Natural killer cell (primary cell): ENCODE measurements around the gene PDHX. TPM values are rescaled to one million over a fixed set of nuclear protein-coding genes. Genes with fewer than 3 reads are reported as not detected.

Source experiments
- ATAC-seq, 3 donors: fragments of 150-1000 bp in 2 of 3; fragments of 200-7000 bp in 1 of 3; cut with Tn5 transposase; 1 replicate in 1 of 3; 2 replicates in 2 of 3; pipeline ENCODE4 v1.10.0; 2021; ENCODE audit warnings: mild to moderate bottlenecking in 2 of 3, moderate library complexity in 2 of 3
- DNase-seq, 2 donors: peaks; one replicate each; pipeline versions ENCODE4 v3.0.0 to v3.0.0-alpha.2; 2013 to 2021; ENCODE audit warnings: mixed read lengths in 1 of 2
- H3K27ac ChIP-seq: one replicate; pipeline ENCODE4 v1.5.1; 2013; ENCODE audit warnings: mild to moderate bottlenecking, low read length
- H3K27me3 ChIP-seq: one replicate; pipeline ENCODE4 v1.6.1; 2013; ENCODE audit warnings: low read length; ENCODE audit not compliant: control insufficient read depth, insufficient read depth
- H3K36me3 ChIP-seq: one replicate; pipeline ENCODE4 v1.6.1; 2013; ENCODE audit warnings: low read length; ENCODE audit not compliant: control insufficient read depth, insufficient read depth
- H3K4me1 ChIP-seq: one replicate; pipeline ENCODE4 v1.6.1; 2013; ENCODE audit warnings: low read length; ENCODE audit not compliant: control insufficient read depth, insufficient read depth
- H3K4me3 ChIP-seq: one replicate; pipeline ENCODE4 v1.5.1; 2013; ENCODE audit warnings: low read length
- H3K9me3 ChIP-seq: one replicate; pipeline ENCODE4 v1.6.1; 2013; ENCODE audit warnings: low read length; ENCODE audit not compliant: control insufficient read depth, insufficient read depth
- H3K27ac Mint-ChIP-seq, 2 donors: one replicate each; pipeline ENCODE4 v1.8.0; 2022; ENCODE audit warnings: mild to moderate bottlenecking in 2 of 2, mixed read lengths in 2 of 2, moderate library complexity in 1 of 2
- H3K27me3 Mint-ChIP-seq, 2 donors: one replicate each; pipeline ENCODE4 v1.8.0; 2022; ENCODE audit warnings: low read depth in 2 of 2, mixed read lengths in 2 of 2
- H3K36me3 Mint-ChIP-seq: one replicate; pipeline ENCODE4 v1.8.0; 2022; ENCODE audit warnings: mixed read lengths
- H3K4me1 Mint-ChIP-seq, 2 donors: one replicate each; pipeline ENCODE4 v1.8.0; 2022; ENCODE audit warnings: mixed read lengths in 2 of 2
- H3K4me3 Mint-ChIP-seq: one replicate; pipeline ENCODE4 v1.8.0; 2022; ENCODE audit warnings: mild to moderate bottlenecking, moderate library complexity, mixed read lengths
- H3K9me3 Mint-ChIP-seq, 2 donors: one replicate each; pipeline ENCODE4 v1.8.0; 2022; ENCODE audit warnings: mixed read lengths in 2 of 2
- CTCF ChIP-seq: fragments of 200-600 bp; IDR thresholded peaks from one replicate; pipeline ENCODE4 v1.8.0; 2022; ENCODE audit warnings: antibody characterized with exemption
- WGBS: methylation state at CpG from one replicate; pipeline ENCODE4 v1.1.7; 2013; ENCODE audit warnings: missing lambda C conversion rate; ENCODE audit not compliant: insufficient coverage; 5-methylcytosine and 5-hydroxymethylcytosine counted together
- intact Hi-C: fragments of 100-400 bp; cut with micrococcal nuclease; formaldehyde crosslinking; loops from one replicate; pipeline ENCODE4 v1.14.2; 2022
- total RNA-seq, 4 donors: library from RNA; stranded (reverse); fragments of 120-200 nt in 1 of 4; gene quantifications; one replicate each; pipeline versions ENCODE4 v1.2.3 to v1.2.4, GENCODE V29; 2013 to 2022

The PDHX gene
- total RNA-seq, 3 donors from 2014 or later (not counting 1 experiment from before 2014, with no cell fraction given): 18.3 to 27.1 (median 20.9) TPM

- intact Hi-C loops: no loop called here
Observed at GRCh38 chr11:34887260-34887659, 29.2 kb upstream of the PDHX start.

GRCh38 chr11:34890089-34890488 lies 26.3 kb upstream of the PDHX start:
- no peak overlapping the region for H3K27ac ChIP-seq
- WGBS: no CpG with 5 or more reads among the region's 2 CpGs
- H3K4me3 ChIP-seq: no peak overlapping the region
- no peaks in the 10 kb centered on the region for H3K9me3 ChIP-seq
- no peak overlapping the region for H3K4me3 Mint-ChIP-seq
- no peak overlapping the region for H3K27ac Mint-ChIP-seq
- no peaks in the 10 kb centered on the region for H3K9me3 Mint-ChIP-seq
- ATAC-seq (no peak), DNase-seq (no peak)
- no peaks in the 10 kb centered on the region for H3K27me3 ChIP-seq
- no peaks in the 10 kb centered on the region for H3K4me1 ChIP-seq
- no peak for TF ChIP-seq CTCF
- intact Hi-C loops: no loop called here
- H3K36me3 Mint-ChIP-seq: no peaks in the 10 kb centered on the region
- H3K27me3 Mint-ChIP-seq: no peaks in the 10 kb centered on the region
- H3K36me3 ChIP-seq: peaks cover 6% of the 10 kb centered on the region
- no peaks in the 10 kb centered on the region for H3K4me1 Mint-ChIP-seq

More at GRCh38 chr11:34887260-34887659, 29.2 kb upstream of the PDHX start:
- ATAC-seq (no peak), DNase-seq (no peak)
- Histone ChIP-seq H3K27me3 (no peaks in the 10 kb centered on the region), H3K4me3 (no peak overlapping the region), H3K4me1 (no peaks in the 10 kb centered on the region), H3K27ac (no peak overlapping the region), H3K9me3 (no peaks in the 10 kb centered on the region), H3K36me3 (peaks cover 11% of the 10 kb centered on the region)
- Mint-ChIP-seq H3K27ac (no peak overlapping the region), H3K36me3 (no peaks in the 10 kb centered on the region), H3K4me1 (no peaks in the 10 kb centered on the region), H3K27me3 (no peaks in the 10 kb centered on the region), H3K9me3 (no peaks in the 10 kb centered on the region), H3K4me3 (no peak overlapping the region)
- no peak for TF ChIP-seq CTCF
- 100% methylated on average over 1 of the region's 1 CpG for WGBS

- no peaks in the 10 kb centered on the region for H3K9me3 ChIP-seq
- peak; percentile 36 for TF ChIP-seq CTCF
- H3K9me3 Mint-ChIP-seq: no peaks in the 10 kb centered on the region
- H3K4me3 ChIP-seq: no peak overlapping the region
- H3K27me3 Mint-ChIP-seq: no peaks in the 10 kb centered on the region
- H3K4me3 Mint-ChIP-seq: no peak overlapping the region
- H3K36me3 Mint-ChIP-seq: no peaks in the 10 kb centered on the region
- H3K4me1 Mint-ChIP-seq: no peaks in the 10 kb centered on the region
- intact Hi-C loops: loop anchor here (1.0 kb wide), 1 partner anchor 305 kb away; no protein-coding TSS in a partner anchor
- H3K27ac ChIP-seq: no peak overlapping the region
- H3K36me3 ChIP-seq: peaks cover 4% of the 10 kb centered on the region
- H3K27ac Mint-ChIP-seq: no peak overlapping the region
- ATAC-seq (peak in 1 of 3 donors; percentile 32), DNase-seq (peak in 1 of 2 donors; percentile 50)
- H3K4me1 ChIP-seq: no peaks in the 10 kb centered on the region
- H3K27me3 ChIP-seq: no peaks in the 10 kb centered on the region
- WGBS: 60% methylated on average over 1 of the region's 1 CpG
Observed at GRCh38 chr11:34890812-34891211, 25.6 kb upstream of the PDHX start.

- H3K4me1 ChIP-seq: no peaks in the 10 kb centered on the region
- Mint-ChIP-seq H3K36me3 (no peaks in the 10 kb centered on the region), H3K4me1 (no peaks in the 10 kb centered on the region), H3K27ac (no peak overlapping the region), H3K9me3 (peaks cover 0 to 3% of the 10 kb centered on the region in 2 donors), H3K4me3 (no peak overlapping the region), H3K27me3 (no peaks in the 10 kb centered on the region)
- H3K36me3 ChIP-seq: peaks cover 4% of the 10 kb centered on the region
- DNase-seq: no peak
- WGBS: 98% methylated on average over 3 of the region's 3 CpGs
- no peak overlapping the region for H3K27ac ChIP-seq
- no peak overlapping the region for H3K4me3 ChIP-seq
- intact Hi-C loops: loop anchor here (1.0 kb wide), 1 partner anchor 305 kb away; no protein-coding TSS in a partner anchor
- TF ChIP-seq CTCF: no peak
- ATAC-seq: no peak
- H3K27me3 ChIP-seq: no peaks in the 10 kb centered on the region
- H3K9me3 ChIP-seq: no peaks in the 10 kb centered on the region
Observed at GRCh38 chr11:34891611-34892010, 24.8 kb upstream of the PDHX start.
